Liver (tissue), 9 donors: Measurements from ENCODE around the gene RAB37. TPM values are rescaled to one million over a fixed set of nuclear protein-coding genes. Genes with fewer than 3 reads are reported as not detected.

Experiments used
- DNase-seq: peaks from one replicate; pipeline ENCODE4 v3.0.0-alpha.2; 2017; ENCODE audit warnings: low spot score
- H3K27ac ChIP-seq, 2 donors: one replicate each; pipeline ENCODE4 v1.7.0; 2013; ENCODE audit warnings: inconsistent platforms in 2 of 2, low read length in 2 of 2, control low read depth in 1 of 2, low read depth in 1 of 2, mild to moderate bottlenecking in 1 of 2
- H3K27me3 ChIP-seq, 4 donors: one replicate each; pipeline versions ENCODE4 v1.6.1 to v1.7.0; 2013; ENCODE audit warnings: low read length in 3 of 4, inconsistent platforms in 1 of 4, mild to moderate bottlenecking in 1 of 4, moderate library complexity in 1 of 4; ENCODE audit not compliant: control insufficient read depth in 4 of 4, insufficient read depth in 4 of 4
- H3K36me3 ChIP-seq, 4 donors: one replicate each; pipeline versions ENCODE4 v1.6.1 to v1.7.0; 2013; ENCODE audit warnings: low read length in 3 of 4, mild to moderate bottlenecking in 3 of 4, low read depth in 1 of 4, moderate library complexity in 1 of 4; ENCODE audit not compliant: control insufficient read depth in 4 of 4, insufficient read depth in 3 of 4
- H3K4me1 ChIP-seq, 4 donors: one replicate each; pipeline versions ENCODE4 v1.6.1 to v1.7.0; 2013; ENCODE audit warnings: low read length in 3 of 4, mild to moderate bottlenecking in 3 of 4, moderate library complexity in 1 of 4; ENCODE audit not compliant: control insufficient read depth in 4 of 4, insufficient read depth in 4 of 4
- H3K4me3 ChIP-seq, 3 donors: one replicate each; pipeline versions ENCODE4 v1.6.1 to v1.7.0; 2013; ENCODE audit warnings: low read length in 3 of 3, control low read depth in 1 of 3, low read depth in 1 of 3, mild to moderate bottlenecking in 1 of 3
- H3K9ac ChIP-seq, 2 donors: one replicate each; pipeline ENCODE4 v1.7.0; 2013; ENCODE audit warnings: low read length in 2 of 2, mild to moderate bottlenecking in 2 of 2, moderate library complexity in 2 of 2, control low read depth in 1 of 2, low read depth in 1 of 2
- H3K9me3 ChIP-seq, 4 donors: one replicate each; pipeline versions ENCODE4 v1.6.1 to v1.7.0; 2013; ENCODE audit warnings: low read length in 3 of 4; ENCODE audit not compliant: control insufficient read depth in 4 of 4
- CTCF ChIP-seq: fragments of 150-350 bp; IDR thresholded peaks from 2 replicates; pipeline ENCODE4 v1.5.1; 2017; ENCODE audit warnings: improper control_type of control experiment, low read depth, low read length; ENCODE audit not compliant: missing input control
- EGR1 ChIP-seq, 2 donors: IDR thresholded peaks; 2 replicates each; pipeline ENCODE4 v1.6.1; 2016 to 2018; ENCODE audit warnings: antibody characterized with exemption in 2 of 2, low read depth in 2 of 2
- FOXA2 ChIP-seq: IDR thresholded peaks from 2 replicates; pipeline ENCODE4 v1.6.1; 2016; ENCODE audit warnings: antibody characterized with exemption
- GABPA ChIP-seq, 2 donors: IDR thresholded peaks in 1 of 2; conservative IDR thresholded peaks in 1 of 2; 2 replicates each; pipeline ENCODE4 v1.6.1; 2016; ENCODE audit warnings: antibody characterized with exemption in 2 of 2, mild to moderate bottlenecking in 1 of 2, moderate library complexity in 1 of 2
- HNF4A ChIP-seq, 2 donors: conservative IDR thresholded peaks; 2 replicates each; pipeline ENCODE4 v1.6.1; 2016; ENCODE audit warnings: antibody characterized with exemption in 2 of 2, mild to moderate bottlenecking in 2 of 2
- MAX ChIP-seq: IDR thresholded peaks from 2 replicates; pipeline ENCODE4 v1.6.1; 2016; ENCODE audit warnings: antibody characterized with exemption
- NR2F2 ChIP-seq: IDR thresholded peaks from 2 replicates; pipeline ENCODE4 v1.6.1; 2016; ENCODE audit warnings: antibody characterized with exemption
- REST ChIP-seq: IDR thresholded peaks from 2 replicates; pipeline ENCODE4 v1.6.1; 2016; ENCODE audit warnings: antibody characterized with exemption, mild to moderate bottlenecking
- RXRA ChIP-seq, 2 donors: IDR thresholded peaks; 2 replicates each; pipeline ENCODE4 v1.6.1; 2017 to 2018; ENCODE audit warnings: antibody characterized with exemption in 2 of 2, mild to moderate bottlenecking in 1 of 2
- SP1 ChIP-seq: IDR thresholded peaks from 2 replicates; pipeline ENCODE4 v1.6.1; 2018; ENCODE audit warnings: antibody characterized with exemption, mild to moderate bottlenecking
- TAF1 ChIP-seq: conservative IDR thresholded peaks from 2 replicates; pipeline ENCODE4 v1.6.1; 2016; ENCODE audit warnings: antibody characterized with exemption, mild to moderate bottlenecking
- YY1 ChIP-seq: IDR thresholded peaks from 2 replicates; pipeline ENCODE4 v1.6.1; 2016; ENCODE audit warnings: antibody characterized with exemption, mild to moderate bottlenecking
- ZBTB33 ChIP-seq: IDR thresholded peaks from 2 replicates; pipeline ENCODE4 v1.6.1; 2016; ENCODE audit warnings: antibody characterized with exemption
- WGBS: extraction: QIAGEN DNeasy Blood & Tissue Kit; methylation state at CpG from one replicate; pipeline ENCODE4 v1.1.7; 2013; 5-methylcytosine and 5-hydroxymethylcytosine counted together
- polyA plus RNA-seq, 2 donors: library from polyadenylated mRNA; stranded (reverse) in 1 of 2; unstranded in 1 of 2; fragments of 200-250 nt in 1 of 2; fragments of >200 nt in 1 of 2; fragmentation: Nextera tagmentation in 1 of 2; extraction: Ambion mirVana in 1 of 2; gene quantifications; one replicate each; pipeline versions ENCODE4 v1.2.1 to v1.2.3, GENCODE V29; 2013 to 2015
- total RNA-seq, 2 donors: library from RNA; depleted of rRNA; stranded (reverse); fragments of >200 nt; gene quantifications; one replicate each; pipeline ENCODE4 v1.2.3, GENCODE V29; 2014
- donor health status: healthy.
- donor health status: healthy.
- donor health status: healthy.
- donor health status: healthy.
- donor health status: healthy.

RAB37 gene
- total and polyA plus RNA-seq, 4 donors, result 5.1 to 8.8 (median 5.6) TPM

- H3K27me3 ChIP-seq, result no peaks in the 10 kb centered on the region
- DNase-seq, result no peak
- no peak overlapping the region for H3K4me3 ChIP-seq
- TF ChIP-seq CTCF, result no peak
- no peak for TF ChIP-seq ZBTB33
- no peak for TF ChIP-seq RXRA (IDR thresholded peaks at IDR 0.05)
- TF ChIP-seq HNF4A (conservative IDR thresholded peaks at IDR 0.05), result no peak
- H3K36me3 ChIP-seq, result no peaks in the 10 kb centered on the region
- peaks cover 2 to 14% (median 7%) of the 10 kb centered on the region in 4 donors for H3K4me1 ChIP-seq
- H3K9me3 ChIP-seq, result no peaks in the 10 kb centered on the region
- whole genome bisulfite sequencing, result 81% methylated on average over 12 of the region's 12 CpGs
- H3K27ac ChIP-seq, result no peak overlapping the region
- no peak overlapping the region for H3K9ac ChIP-seq
Observed at GRCh38 chr17:74732042-74732867, 4.8 kb upstream of the RAB37 start.

- Histone ChIP-seq H3K9me3 (no peaks in the 10 kb centered on the region), H3K36me3 (no peaks in the 10 kb centered on the region), H3K4me3 (no peak overlapping the region), H3K27me3 (no peaks in the 10 kb centered on the region), H3K27ac (no peak overlapping the region), H3K9ac (no peak overlapping the region), H3K4me1 (peaks cover 7 to 26% (median 18%) of the 10 kb centered on the region in 4 donors)
- no peak for DNase-seq
- TF ChIP-seq NR2F2, result no peak
- no peak for TF ChIP-seq CTCF
- no peak for TF ChIP-seq TAF1
- TF ChIP-seq GABPA (IDR thresholded peaks at IDR 0.05 in 1 of 2, conservative IDR thresholded peaks at IDR 0.05 in 1 of 2), result no peak
- TF ChIP-seq EGR1 (IDR thresholded peaks at IDR 0.05; ENCODE audit: low read depth in 2 of 2), result no peak
- no peak for TF ChIP-seq FOXA2
- TF ChIP-seq ZBTB33, result no peak
- no peak for TF ChIP-seq YY1
- TF ChIP-seq REST, result no peak
- no peak for TF ChIP-seq SP1
- TF ChIP-seq MAX, result no peak
- WGBS, result 86% methylated on average over 9 of the region's 9 CpGs
Observed at GRCh38 chr17:74733365-74734122, 3.5 kb upstream of the RAB37 start.
